Osteocyte (in vitro differentiated cells): ENCODE results near the gene OCIAD2. TPM values are rescaled to one million over a fixed set of nuclear protein-coding genes. Genes with fewer than 3 reads are reported as not detected.
"Not testable (repeated sequence)": the region's sequence is repeated elsewhere in the genome, so short reads cannot be mapped to it uniquely, and the experiment has no call there.

Experiments used
- DNase-seq: peaks from one replicate; pipeline ENCODE4 v3.0.0; 2021; ENCODE audit warnings: mixed read lengths; ENCODE audit not compliant: unreplicated experiment; ENCODE audit errors: extremely low spot score
- H3K27ac Mint-ChIP-seq: one replicate; pipeline ENCODE4 v1.8.0; 2021; ENCODE audit warnings: mild to moderate bottlenecking, mixed read lengths; ENCODE audit not compliant: unreplicated experiment
- H3K27me3 Mint-ChIP-seq: one replicate; pipeline ENCODE4 v1.8.0; 2021; ENCODE audit warnings: mixed read lengths; ENCODE audit not compliant: unreplicated experiment
- H3K36me3 Mint-ChIP-seq: one replicate; pipeline ENCODE4 v1.8.0; 2021; ENCODE audit warnings: mixed read lengths; ENCODE audit not compliant: unreplicated experiment
- H3K4me1 Mint-ChIP-seq: one replicate; pipeline ENCODE4 v1.8.0; 2021; ENCODE audit warnings: mixed read lengths; ENCODE audit not compliant: unreplicated experiment
- H3K4me3 Mint-ChIP-seq: one replicate; pipeline ENCODE4 v1.8.0; 2021; ENCODE audit warnings: mild to moderate bottlenecking, moderate library complexity, mixed read lengths; ENCODE audit not compliant: unreplicated experiment
- H3K9me3 Mint-ChIP-seq: one replicate; pipeline ENCODE4 v1.8.0; 2021; ENCODE audit warnings: mixed read lengths; ENCODE audit not compliant: unreplicated experiment
- total RNA-seq: library from RNA; stranded (reverse); gene quantifications from 2 replicates; pipeline ENCODE4 v1.2.1, GENCODE V29; 2021
- TF ChIP-seq, protein P1 (sequence below): fragments of 200-600 bp; sonication (generic); IDR thresholded peaks from 2 replicates; pipeline ENCODE4 v1.5.0; 2021; ENCODE audit warnings: antibody characterized with exemption, mild to moderate bottlenecking, moderate library complexity

OCIAD2 gene
- total RNA-seq, 1 donor from 2014 or later = 8.7 TPM

DNA sequence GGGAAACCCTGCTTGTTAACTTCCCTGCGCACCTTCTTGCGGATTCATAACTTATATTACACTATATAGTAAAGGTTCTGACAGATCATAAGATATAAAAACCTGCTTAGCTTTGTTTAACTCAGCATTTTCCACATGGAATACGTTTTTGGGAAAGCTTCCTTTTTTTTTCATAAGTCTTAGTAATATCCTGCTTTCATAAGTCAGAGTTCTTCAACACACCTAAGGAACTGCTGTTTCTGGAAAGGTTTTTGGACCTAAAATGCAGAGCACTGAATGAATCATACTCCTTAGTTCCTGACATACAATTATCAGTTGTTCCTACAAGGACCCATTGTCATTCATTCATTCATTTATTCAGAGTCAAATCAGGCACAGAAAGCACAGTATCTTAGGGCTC lies 32.3 kb upstream of the OCIAD2 start:
- DNase-seq = no peak
- Mint-ChIP-seq H3K4me1 (peaks cover 12% of the 10 kb centered on the region), H3K36me3 (no peaks in the 10 kb centered on the region), H3K9me3 (peaks cover 4% of the 10 kb centered on the region), H3K27ac (no peak overlapping the region), H3K27me3 (peaks cover 14% of the 10 kb centered on the region), H3K4me3 (no peak overlapping the region)
- TF ChIP-seq, protein P1, sequence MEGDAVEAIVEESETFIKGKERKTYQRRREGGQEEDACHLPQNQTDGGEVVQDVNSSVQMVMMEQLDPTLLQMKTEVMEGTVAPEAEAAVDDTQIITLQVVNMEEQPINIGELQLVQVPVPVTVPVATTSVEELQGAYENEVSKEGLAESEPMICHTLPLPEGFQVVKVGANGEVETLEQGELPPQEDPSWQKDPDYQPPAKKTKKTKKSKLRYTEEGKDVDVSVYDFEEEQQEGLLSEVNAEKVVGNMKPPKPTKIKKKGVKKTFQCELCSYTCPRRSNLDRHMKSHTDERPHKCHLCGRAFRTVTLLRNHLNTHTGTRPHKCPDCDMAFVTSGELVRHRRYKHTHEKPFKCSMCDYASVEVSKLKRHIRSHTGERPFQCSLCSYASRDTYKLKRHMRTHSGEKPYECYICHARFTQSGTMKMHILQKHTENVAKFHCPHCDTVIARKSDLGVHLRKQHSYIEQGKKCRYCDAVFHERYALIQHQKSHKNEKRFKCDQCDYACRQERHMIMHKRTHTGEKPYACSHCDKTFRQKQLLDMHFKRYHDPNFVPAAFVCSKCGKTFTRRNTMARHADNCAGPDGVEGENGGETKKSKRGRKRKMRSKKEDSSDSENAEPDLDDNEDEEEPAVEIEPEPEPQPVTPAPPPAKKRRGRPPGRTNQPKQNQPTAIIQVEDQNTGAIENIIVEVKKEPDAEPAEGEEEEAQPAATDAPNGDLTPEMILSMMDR = no peak

DNA sequence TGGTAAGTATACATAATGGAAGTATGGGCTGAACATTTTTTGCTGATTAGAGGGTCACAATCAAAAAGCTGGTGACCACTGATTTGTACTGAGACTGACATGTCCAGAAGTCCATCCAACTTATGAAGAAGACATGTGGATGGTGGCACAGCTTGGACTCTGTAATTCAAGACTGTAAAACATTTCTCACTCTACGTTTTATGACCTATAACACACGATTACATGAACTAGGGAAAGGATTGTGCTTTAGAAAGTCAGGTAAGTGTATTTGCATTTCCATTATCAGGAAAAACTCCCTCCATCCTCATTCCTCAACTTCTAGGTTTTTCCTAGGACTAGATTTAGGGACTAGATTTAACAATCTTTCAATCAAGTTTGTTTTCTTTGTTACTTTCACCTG lies 30.5 kb upstream of the OCIAD2 start:
- TF ChIP-seq, protein P1 = no peak
- Mint-ChIP-seq H3K9me3 (peaks cover 4% of the 10 kb centered on the region), H3K4me1 (peaks cover 12% of the 10 kb centered on the region), H3K27me3 (peaks cover 7% of the 10 kb centered on the region), H3K27ac (no peak overlapping the region), H3K36me3 (no peaks in the 10 kb centered on the region), H3K4me3 (no peak overlapping the region)
- DNase-seq = no peak

DNA sequence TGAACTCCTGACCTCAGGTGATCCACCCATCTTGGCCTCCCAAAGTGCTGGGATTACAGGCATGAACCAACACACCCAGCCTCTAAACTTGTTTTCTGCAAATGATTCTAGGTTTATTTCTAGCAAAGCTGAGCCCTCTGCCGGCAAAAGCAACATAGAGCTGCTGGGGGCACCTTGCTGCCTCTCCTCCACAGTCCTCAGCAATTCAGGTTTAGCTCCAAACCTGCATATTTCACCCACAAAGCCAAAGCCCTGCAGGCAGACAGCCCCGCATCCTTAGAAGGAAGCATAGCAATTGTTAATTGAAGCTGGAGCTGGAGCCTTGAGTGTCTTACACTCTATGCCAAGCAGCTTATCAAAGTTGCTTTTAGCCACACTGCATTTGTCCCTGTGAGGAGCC lies 24.9 kb upstream of the OCIAD2 start:
- H3K27me3 Mint-ChIP-seq = peaks cover 1% of the 10 kb centered on the region
- TF ChIP-seq, protein P1 = no peak
- DNase-seq = no peak
- H3K4me1 Mint-ChIP-seq = no peaks in the 10 kb centered on the region
- H3K9me3 Mint-ChIP-seq = peaks cover 6% of the 10 kb centered on the region
- no peak overlapping the region for H3K27ac Mint-ChIP-seq
- H3K4me3 Mint-ChIP-seq = no peak overlapping the region
- H3K36me3 Mint-ChIP-seq = no peaks in the 10 kb centered on the region

DNA sequence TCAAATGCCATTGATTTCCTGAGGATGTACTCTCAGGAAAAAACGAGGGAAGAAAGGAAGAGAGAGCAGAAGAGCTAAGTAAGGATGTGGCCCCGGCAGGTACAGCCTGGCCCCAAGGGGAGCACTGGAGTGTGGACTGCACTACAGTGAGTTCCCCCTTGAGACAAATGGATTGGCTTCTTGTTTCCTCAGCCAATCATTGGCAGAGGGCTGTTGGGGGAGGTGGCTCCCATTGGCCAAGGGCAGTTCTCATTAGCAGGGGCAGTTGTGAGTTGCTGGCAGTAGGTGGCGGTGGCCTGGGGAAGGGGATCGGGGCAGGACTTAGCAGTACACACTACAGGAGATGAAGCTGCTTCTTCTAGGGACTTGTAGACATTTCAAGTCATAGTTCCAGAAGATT lies 24.1 kb upstream of the OCIAD2 start:
- Mint-ChIP-seq H3K27me3 (peaks cover 2% of the 10 kb centered on the region), H3K27ac (no peak overlapping the region), H3K9me3 (peaks cover 6% of the 10 kb centered on the region), H3K4me3 (no peak overlapping the region), H3K36me3 (no peaks in the 10 kb centered on the region), H3K4me1 (no peaks in the 10 kb centered on the region)
- DNase-seq = no peak
- TF ChIP-seq, protein P1 = no peak

DNA sequence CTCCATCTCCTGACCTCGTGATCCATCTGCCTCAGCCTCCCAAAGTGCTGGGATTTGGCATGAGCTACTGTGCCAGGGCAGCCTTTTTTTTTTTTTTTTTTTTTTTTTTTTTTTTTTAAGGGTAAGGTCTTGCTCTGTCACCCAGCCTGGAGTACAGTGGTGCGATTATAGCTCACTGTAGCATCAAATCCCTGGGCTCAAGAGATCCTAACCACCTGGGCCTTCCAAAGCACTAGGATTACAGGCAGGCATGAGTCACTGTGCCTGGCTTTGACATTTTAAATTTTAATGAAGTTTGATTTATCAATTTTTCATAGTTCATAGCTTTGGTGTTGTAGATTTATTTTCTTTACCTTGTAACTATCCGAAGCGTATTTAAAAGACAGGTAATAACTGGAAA lies 17.8 kb upstream of the OCIAD2 start:
- Mint-ChIP-seq H3K27ac (no peak overlapping the region), H3K27me3 (peaks cover 13% of the 10 kb centered on the region), H3K4me1 (no peaks in the 10 kb centered on the region), H3K36me3 (no peaks in the 10 kb centered on the region), H3K4me3 (no peak overlapping the region), H3K9me3 (peaks cover 2% of the 10 kb centered on the region)
- DNase-seq = no peak
- TF ChIP-seq, protein P1 = no peak

DNA sequence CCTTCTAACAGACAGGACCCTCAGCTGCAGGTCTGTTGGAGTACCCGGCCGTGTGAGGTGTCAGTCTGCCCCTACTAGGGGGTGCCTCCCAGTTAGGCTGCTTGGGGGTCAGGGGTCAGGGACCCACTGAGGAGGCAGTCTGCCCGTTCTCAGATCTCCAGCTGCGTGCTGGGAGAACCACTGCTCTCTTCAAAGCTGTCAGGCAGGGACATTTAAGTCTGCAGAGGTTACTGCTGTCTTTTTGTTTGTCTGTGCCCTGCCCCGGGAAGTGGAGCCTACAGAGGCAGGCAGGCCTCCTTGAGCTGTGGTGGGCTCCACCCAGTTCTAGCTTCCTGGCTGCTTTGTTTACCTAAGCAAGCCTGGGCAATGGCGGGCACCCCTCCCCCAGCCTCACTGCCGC lies 16.5 kb upstream of the OCIAD2 start:
- H3K4me1 Mint-ChIP-seq, H3K9me3 Mint-ChIP-seq, H3K36me3 Mint-ChIP-seq, DNase-seq, H3K4me3 Mint-ChIP-seq, H3K27ac Mint-ChIP-seq: not testable (repeated sequence)
- H3K27me3 Mint-ChIP-seq = peaks cover 17% of the 10 kb centered on the region
